ENCODE measurements around the gene SLC5A3. TPM values are rescaled to one million over a fixed set of nuclear protein-coding genes. Genes with fewer than 3 reads are reported as not detected.

The SLC5A3 gene
- total RNA-seq, 1 experiment from 2014 or later: 12.3 TPM

DNA sequence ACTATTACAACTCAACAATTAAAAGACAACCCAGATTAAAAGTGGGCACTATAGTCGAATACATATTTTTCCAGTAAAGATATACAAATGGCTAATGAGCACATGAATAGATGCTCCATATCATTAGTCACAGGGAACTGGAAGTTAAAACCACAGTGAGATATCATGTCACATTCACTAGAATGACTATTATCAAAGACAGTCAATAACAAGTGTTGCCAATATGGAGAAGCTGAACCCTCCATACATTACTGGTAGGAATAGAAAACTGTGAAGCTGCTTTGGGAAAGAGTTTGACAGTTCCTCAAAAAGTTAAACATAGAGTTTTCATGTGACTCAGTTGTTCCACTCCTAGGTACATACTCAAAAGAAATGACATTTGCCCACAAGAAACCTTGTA, 30.6 kb upstream of the SLC5A3 start:
- no peaks in the 10 kb centered on the region for H3K9me3 ChIP-seq (ENCODE audit: control insufficient read depth, low read depth, low read length)
- Mint-ChIP-seq H3K36me3 (ENCODE audit: insufficient read depth in 1 of 3, low read depth in 3 of 3) (no peaks in the 10 kb centered on the region), H3K9me3 (no peaks in the 10 kb centered on the region), H3K27ac (no peak overlapping the region), H3K4me1 (no peaks in the 10 kb centered on the region), H3K4me3 (no peak overlapping the region), H3K27me3 (ENCODE audit: low read depth) (no peaks in the 10 kb centered on the region; the same call in 1 of the 2 replicates)
- H4K20me1 ChIP-seq (ENCODE audit: control insufficient read depth, insufficient read depth, insufficient read length): no peaks in the 10 kb centered on the region
- no peak overlapping the region for H3K4me2 ChIP-seq (ENCODE audit: insufficient read depth, insufficient read length, low read length)
- H3K4me1 ChIP-seq (ENCODE audit: insufficient read depth, low read length): no peaks in the 10 kb centered on the region
- no peak overlapping the region for H3K18ac ChIP-seq (ENCODE audit: insufficient read length, low read depth, low read length)
- H4K5ac ChIP-seq (ENCODE audit: insufficient read length, low read depth, low read length): no peak overlapping the region
- H3K4ac ChIP-seq (ENCODE audit: low read depth, low read length): no peak overlapping the region
- no peak overlapping the region for H3T11ph ChIP-seq (ENCODE audit: low read length)
- H3K14ac ChIP-seq (ENCODE audit: insufficient read depth, low read length): no peak overlapping the region
- H4K8ac ChIP-seq (replicated peaks; ENCODE audit: insufficient read length, low read depth, low read length): no peak overlapping the region
- H2BK15ac ChIP-seq (ENCODE audit: low read depth, low read length): no peak overlapping the region
- H3K27ac ChIP-seq (ENCODE audit: insufficient read length, low read depth, low read length): no peak overlapping the region
- no CpG with 5 or more reads among the region's 1 CpG for WGBS (ENCODE audit: extremely low coverage, insufficient read length, low lambda C conversion rate)
- H3K79me1 ChIP-seq (ENCODE audit: insufficient read depth, low read depth, low read length, poor library complexity, severe bottlenecking): no peaks in the 10 kb centered on the region
- TF ChIP-seq, protein P1, sequence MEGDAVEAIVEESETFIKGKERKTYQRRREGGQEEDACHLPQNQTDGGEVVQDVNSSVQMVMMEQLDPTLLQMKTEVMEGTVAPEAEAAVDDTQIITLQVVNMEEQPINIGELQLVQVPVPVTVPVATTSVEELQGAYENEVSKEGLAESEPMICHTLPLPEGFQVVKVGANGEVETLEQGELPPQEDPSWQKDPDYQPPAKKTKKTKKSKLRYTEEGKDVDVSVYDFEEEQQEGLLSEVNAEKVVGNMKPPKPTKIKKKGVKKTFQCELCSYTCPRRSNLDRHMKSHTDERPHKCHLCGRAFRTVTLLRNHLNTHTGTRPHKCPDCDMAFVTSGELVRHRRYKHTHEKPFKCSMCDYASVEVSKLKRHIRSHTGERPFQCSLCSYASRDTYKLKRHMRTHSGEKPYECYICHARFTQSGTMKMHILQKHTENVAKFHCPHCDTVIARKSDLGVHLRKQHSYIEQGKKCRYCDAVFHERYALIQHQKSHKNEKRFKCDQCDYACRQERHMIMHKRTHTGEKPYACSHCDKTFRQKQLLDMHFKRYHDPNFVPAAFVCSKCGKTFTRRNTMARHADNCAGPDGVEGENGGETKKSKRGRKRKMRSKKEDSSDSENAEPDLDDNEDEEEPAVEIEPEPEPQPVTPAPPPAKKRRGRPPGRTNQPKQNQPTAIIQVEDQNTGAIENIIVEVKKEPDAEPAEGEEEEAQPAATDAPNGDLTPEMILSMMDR (conservative IDR thresholded peaks at IDR 0.05): no peak
- H3K23ac ChIP-seq (ENCODE audit: insufficient read length, low read depth, low read length): no peak overlapping the region
- no peak overlapping the region for H2BK20ac ChIP-seq (ENCODE audit: low read depth, low read length, poor library complexity, severe bottlenecking)
- H3K79me2 ChIP-seq (ENCODE audit: insufficient read depth, low read length): no peaks in the 10 kb centered on the region
- H3K23me2 ChIP-seq (ENCODE audit: insufficient read length, low read depth, low read length, poor library complexity, severe bottlenecking): no peaks in the 10 kb centered on the region
- no peaks in the 10 kb centered on the region for H3K27me3 ChIP-seq (ENCODE audit: insufficient read depth, low read length)
- H3K9ac ChIP-seq (ENCODE audit: extremely low read depth, insufficient read length, low read length): no peak overlapping the region
- H2BK5ac ChIP-seq (ENCODE audit: insufficient read length, low read length): no peak overlapping the region
- H3K56ac ChIP-seq (ENCODE audit: insufficient read length, low read depth, low read length): no peak overlapping the region
- no peak overlapping the region for H2AK5ac ChIP-seq (ENCODE audit: insufficient read length, low read length)
- no peak for DNase-seq
- no peak overlapping the region for H2AFZ ChIP-seq (ENCODE audit: low read length)
- H2BK12ac ChIP-seq (ENCODE audit: insufficient read length, low read depth, low read length): no peak overlapping the region
- no peak overlapping the region for H2BK120ac ChIP-seq (ENCODE audit: low read depth, low read length, poor library complexity, severe bottlenecking)
- H4K91ac ChIP-seq (ENCODE audit: insufficient read length, low read depth, low read length): no peak overlapping the region
